ENCODE measurements around the gene KNDC1.

Gene KNDC1

DNA sequence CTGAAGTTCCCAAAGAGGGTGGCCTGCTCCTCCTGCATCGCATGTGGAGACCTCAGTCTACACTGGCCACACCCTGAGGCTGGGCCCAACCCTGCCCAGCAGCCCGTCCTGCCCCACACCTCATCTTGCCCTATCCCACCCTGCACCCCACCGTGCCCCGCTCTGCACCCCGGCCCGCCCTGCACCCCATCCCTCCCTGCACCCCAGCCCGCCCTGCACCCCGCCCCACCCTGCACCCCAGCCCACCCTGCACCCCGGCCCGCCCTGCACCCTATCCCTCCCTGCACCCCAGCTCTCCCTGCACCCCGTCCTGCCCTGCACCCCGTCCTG is 92.2 kb downstream of the KNDC1 start:
- H3K9me3 Mint-ChIP-seq: no peaks in the 10 kb centered on the region
- H3K27me3 Mint-ChIP-seq (ENCODE audit: low read depth): peaks cover 22% of the 10 kb centered on the region
- peaks cover 11% of the 10 kb centered on the region for H3K4me1 Mint-ChIP-seq
- no peak overlapping the region for H3K27ac Mint-ChIP-seq
- no peak for TF ChIP-seq CTCF (IDR thresholded peaks at IDR 0.05; ENCODE audit: unreplicated experiment in 3 of 3)
- no peaks in the 10 kb centered on the region for H3K36me3 Mint-ChIP-seq (ENCODE audit: low read depth)
- H3K4me3 Mint-ChIP-seq: no peak overlapping the region

DNA sequence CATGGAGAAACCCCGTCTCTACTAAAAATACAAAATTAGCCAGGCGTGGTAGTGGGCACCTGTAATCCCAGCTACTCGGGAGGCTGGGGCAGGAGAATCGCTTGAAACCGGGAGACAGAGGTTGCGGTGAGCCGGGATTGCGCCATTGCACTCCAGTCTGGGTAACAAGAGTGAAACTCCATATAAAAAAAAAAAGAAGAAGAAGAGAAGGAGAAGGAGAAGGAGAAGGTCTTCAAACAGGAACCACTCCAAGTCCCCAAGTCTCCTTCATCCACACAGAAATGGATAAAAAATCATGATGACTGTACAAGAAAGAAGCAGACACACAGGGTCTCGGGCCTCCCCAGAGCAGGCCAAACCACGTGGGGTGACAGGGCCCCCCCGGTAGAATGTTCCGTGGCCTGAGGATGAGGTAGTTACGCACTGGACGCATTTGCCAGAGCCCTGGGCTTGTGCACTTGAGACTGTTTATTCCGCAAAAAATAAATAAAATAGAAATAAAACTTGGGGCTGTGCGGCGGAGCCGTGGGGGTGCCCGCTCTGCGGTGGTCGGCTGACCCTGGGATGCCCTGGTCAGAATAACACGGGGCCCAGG is 93.4 kb downstream of the KNDC1 start:
- H3K9me3 Mint-ChIP-seq: no peaks in the 10 kb centered on the region
- H3K27ac Mint-ChIP-seq: no peak overlapping the region
- no peaks in the 10 kb centered on the region for H3K36me3 Mint-ChIP-seq (ENCODE audit: low read depth)
- peaks cover 11% of the 10 kb centered on the region for H3K4me1 Mint-ChIP-seq
- no peak for TF ChIP-seq CTCF (IDR thresholded peaks at IDR 0.05; ENCODE audit: unreplicated experiment in 3 of 3)
- H3K27me3 Mint-ChIP-seq (ENCODE audit: low read depth): peaks cover 25% of the 10 kb centered on the region
- H3K4me3 Mint-ChIP-seq: no peak overlapping the region

DNA sequence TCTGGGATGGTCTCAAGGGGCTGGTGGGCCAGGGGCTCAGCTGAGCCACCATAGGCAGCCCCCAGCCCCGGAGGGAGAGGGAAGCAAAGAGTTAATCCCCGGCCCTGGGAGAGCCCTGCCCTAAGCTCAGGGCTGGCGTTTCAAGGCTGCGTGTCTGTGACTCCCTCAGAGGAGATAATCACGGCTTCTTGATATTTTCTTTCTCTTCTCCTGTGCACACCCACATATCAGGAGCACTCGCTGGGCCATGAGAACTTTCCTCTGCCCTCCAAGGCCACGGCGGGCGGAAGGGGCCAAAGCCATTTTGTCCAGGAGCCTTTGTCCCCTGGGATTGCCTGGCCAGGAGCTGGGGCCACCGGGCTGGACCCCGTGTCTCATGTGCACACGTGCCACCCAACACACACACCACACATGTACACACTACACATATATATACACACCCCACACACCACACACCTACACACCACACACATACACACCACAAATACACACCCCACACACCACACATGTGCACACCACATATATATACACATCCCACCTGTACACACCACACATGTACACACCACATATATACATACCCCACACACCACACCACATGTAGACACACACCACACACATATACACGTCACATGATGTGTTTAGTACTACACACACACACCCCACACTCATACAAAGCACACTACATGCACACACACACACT is 94.6 kb downstream of the KNDC1 start:
- Mint-ChIP-seq H3K27ac (peak overlapping the region in 2 of 3 experiments; percentile 2 to 4), H3K4me3 (no peak overlapping the region), H3K27me3 (ENCODE audit: low read depth) (peaks cover 19% of the 10 kb centered on the region), H3K4me1 (peaks cover 11% of the 10 kb centered on the region), H3K9me3 (no peaks in the 10 kb centered on the region), H3K36me3 (ENCODE audit: low read depth) (no peaks in the 10 kb centered on the region)
- no peak for TF ChIP-seq CTCF (IDR thresholded peaks at IDR 0.05; ENCODE audit: unreplicated experiment in 3 of 3)

DNA sequence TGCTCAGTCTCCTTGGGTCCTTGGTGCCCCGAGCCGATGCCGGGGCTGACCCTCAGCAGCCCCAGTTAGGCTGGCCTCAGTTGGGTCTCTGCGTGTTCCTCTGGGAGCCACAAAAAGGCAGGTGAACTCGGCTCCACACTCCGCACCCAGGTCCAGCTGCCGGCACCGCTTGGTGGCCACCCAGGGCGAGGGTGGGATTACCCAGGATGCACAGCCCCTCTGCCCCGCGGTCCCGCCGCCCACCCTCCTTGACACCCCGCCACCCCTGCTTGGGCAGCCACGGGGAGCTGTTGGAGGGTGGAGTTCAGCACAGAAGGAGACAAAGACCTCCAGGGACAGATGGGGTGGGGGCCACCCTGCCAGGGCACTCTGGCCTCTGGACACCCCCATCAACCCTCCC is 95.3 kb downstream of the KNDC1 start:
- Mint-ChIP-seq H3K36me3 (ENCODE audit: low read depth) (no peaks in the 10 kb centered on the region), H3K27me3 (ENCODE audit: low read depth) (peaks cover 18% of the 10 kb centered on the region), H3K4me1 (peaks cover 11% of the 10 kb centered on the region), H3K9me3 (no peaks in the 10 kb centered on the region), H3K27ac (no peak overlapping the region), H3K4me3 (no peak overlapping the region)
- TF ChIP-seq CTCF (IDR thresholded peaks at IDR 0.05; ENCODE audit: unreplicated experiment in 3 of 3): no peak

DNA sequence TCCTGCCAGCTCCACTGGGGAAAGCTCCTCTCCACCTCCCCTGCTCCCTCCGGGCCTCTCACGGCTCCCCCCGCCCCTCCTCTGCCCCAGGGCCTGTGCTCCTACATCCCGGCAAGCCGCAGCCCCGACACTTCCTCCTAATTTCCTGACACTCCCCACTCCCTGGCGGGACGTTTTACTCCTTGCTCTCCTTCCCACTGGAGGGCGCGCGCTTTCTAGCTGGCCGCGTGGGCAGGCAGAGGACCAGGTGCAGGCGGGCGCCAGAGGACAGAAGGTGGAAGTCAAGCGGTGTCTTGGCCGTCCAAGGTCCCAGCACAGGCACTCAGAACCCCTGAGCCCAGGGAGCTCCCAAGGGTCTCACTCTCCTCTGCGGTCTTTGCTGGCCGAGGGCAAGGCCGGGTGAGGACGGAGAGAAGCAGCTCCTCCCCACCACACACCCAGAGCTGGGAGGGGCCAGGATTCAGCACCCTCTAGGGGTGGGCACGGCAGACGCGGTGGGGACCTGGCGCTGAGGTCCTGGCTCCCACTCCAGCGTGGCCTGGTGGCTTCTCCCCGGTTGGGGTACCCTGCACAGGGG is 97.6 kb downstream of the KNDC1 start:
- H3K4me3 Mint-ChIP-seq: peak overlapping the region in 2 of 3 experiments; percentile 4 to 45
- peak in 1 of 3 experiments; percentile 19 for TF ChIP-seq CTCF (IDR thresholded peaks at IDR 0.05; ENCODE audit: unreplicated experiment in 3 of 3)
- no peaks in the 10 kb centered on the region for H3K36me3 Mint-ChIP-seq (ENCODE audit: low read depth)
- peaks cover 11% of the 10 kb centered on the region for H3K4me1 Mint-ChIP-seq
- no peaks in the 10 kb centered on the region for H3K9me3 Mint-ChIP-seq
- H3K27ac Mint-ChIP-seq: no peak overlapping the region
- H3K27me3 Mint-ChIP-seq (ENCODE audit: low read depth): peaks cover 15% of the 10 kb centered on the region
